ENCODE data around the gene PLPP1.

Gene PLPP1

GRCh38 chr5:55392669-55393068, 142.1 kb downstream of the PLPP1 start:
- DNase-seq (ENCODE audit: low read depth, low spot score) = no peak
- Histone ChIP-seq H3K36me3 (ENCODE audit: control insufficient read depth, insufficient read depth, low read length) (peaks cover 2% of the 10 kb centered on the region; the same call in 1 of the 2 replicates), H3K4me1 (ENCODE audit: control insufficient read depth, insufficient read depth, low read length) (no peaks in the 10 kb centered on the region), H3K9me3 (ENCODE audit: control insufficient read depth, insufficient read depth, low read length) (no peaks in the 10 kb centered on the region), H3K27me3 (ENCODE audit: control insufficient read depth, insufficient read depth, low read length) (no peaks in the 10 kb centered on the region), H3K4me3 (ENCODE audit: low read length) (no peak overlapping the region), H3K27ac (ENCODE audit: low read length) (no peak overlapping the region)
- WGBS (ENCODE audit: insufficient coverage, insufficient read length) = no CpG with 5 or more reads among the region's 1 CpG

GRCh38 chr5:55391707-55392106, 143.1 kb downstream of the PLPP1 start:
- no CpG with 5 or more reads among the region's 2 CpGs for WGBS (ENCODE audit: insufficient coverage, insufficient read length)
- Histone ChIP-seq H3K4me1 (ENCODE audit: control insufficient read depth, insufficient read depth, low read length) (no peaks in the 10 kb centered on the region), H3K36me3 (ENCODE audit: control insufficient read depth, insufficient read depth, low read length) (peaks cover 2% of the 10 kb centered on the region; the same call in 1 of the 2 replicates), H3K9me3 (ENCODE audit: control insufficient read depth, insufficient read depth, low read length) (no peaks in the 10 kb centered on the region), H3K27ac (ENCODE audit: low read length) (no peak overlapping the region), H3K27me3 (ENCODE audit: control insufficient read depth, insufficient read depth, low read length) (no peaks in the 10 kb centered on the region), H3K4me3 (ENCODE audit: low read length) (no peak overlapping the region)
- no peak for DNase-seq (ENCODE audit: low read depth, low spot score)

GRCh38 chr5:55387865-55388264, 146.9 kb downstream of the PLPP1 start:
- peaks cover 2% of the 10 kb centered on the region; the same call in 1 of the 2 replicates for H3K36me3 ChIP-seq (ENCODE audit: control insufficient read depth, insufficient read depth, low read length)
- no peaks in the 10 kb centered on the region for H3K9me3 ChIP-seq (ENCODE audit: control insufficient read depth, insufficient read depth, low read length)
- WGBS (ENCODE audit: insufficient coverage, insufficient read length) = no CpG with 5 or more reads among the region's 2 CpGs
- H3K27me3 ChIP-seq (ENCODE audit: control insufficient read depth, insufficient read depth, low read length) = no peaks in the 10 kb centered on the region
- H3K4me1 ChIP-seq (ENCODE audit: control insufficient read depth, insufficient read depth, low read length) = no peaks in the 10 kb centered on the region
- no peak for DNase-seq (ENCODE audit: low read depth, low spot score)
- no peak overlapping the region for H3K27ac ChIP-seq (ENCODE audit: low read length)
- no peak overlapping the region for H3K4me3 ChIP-seq (ENCODE audit: low read length)

GRCh38 chr5:55386356-55386755, 148.4 kb downstream of the PLPP1 start:
- Histone ChIP-seq H3K4me3 (ENCODE audit: low read length) (no peak overlapping the region), H3K36me3 (ENCODE audit: control insufficient read depth, insufficient read depth, low read length) (no peaks in the 10 kb centered on the region), H3K4me1 (ENCODE audit: control insufficient read depth, insufficient read depth, low read length) (no peaks in the 10 kb centered on the region), H3K27ac (ENCODE audit: low read length) (no peak overlapping the region), H3K27me3 (ENCODE audit: control insufficient read depth, insufficient read depth, low read length) (no peaks in the 10 kb centered on the region), H3K9me3 (ENCODE audit: control insufficient read depth, insufficient read depth, low read length) (no peaks in the 10 kb centered on the region)
- WGBS (ENCODE audit: insufficient coverage, insufficient read length) = no CpG with 5 or more reads among the region's 1 CpG
- no peak for DNase-seq (ENCODE audit: low read depth, low spot score)

GRCh38 chr5:55385846-55386245, 148.9 kb downstream of the PLPP1 start:
- Histone ChIP-seq H3K27me3 (ENCODE audit: control insufficient read depth, insufficient read depth, low read length) (no peaks in the 10 kb centered on the region), H3K36me3 (ENCODE audit: control insufficient read depth, insufficient read depth, low read length) (no peaks in the 10 kb centered on the region), H3K4me1 (ENCODE audit: control insufficient read depth, insufficient read depth, low read length) (no peaks in the 10 kb centered on the region), H3K4me3 (ENCODE audit: low read length) (no peak overlapping the region), H3K9me3 (ENCODE audit: control insufficient read depth, insufficient read depth, low read length) (no peaks in the 10 kb centered on the region), H3K27ac (ENCODE audit: low read length) (no peak overlapping the region)
- WGBS (ENCODE audit: insufficient coverage, insufficient read length) = no CpG with 5 or more reads among the region's 3 CpGs
- DNase-seq (ENCODE audit: low read depth, low spot score) = no peak

- Histone ChIP-seq H3K36me3 (ENCODE audit: control insufficient read depth, insufficient read depth, low read length) (no peaks in the 10 kb centered on the region; the same call in 1 of the 2 replicates), H3K9me3 (ENCODE audit: control insufficient read depth, insufficient read depth, low read length) (no peaks in the 10 kb centered on the region), H3K4me3 (ENCODE audit: low read length) (no peak overlapping the region), H3K27me3 (ENCODE audit: control insufficient read depth, insufficient read depth, low read length) (no peaks in the 10 kb centered on the region), H3K27ac (ENCODE audit: low read length) (no peak overlapping the region), H3K4me1 (ENCODE audit: control insufficient read depth, insufficient read depth, low read length) (no peaks in the 10 kb centered on the region)
- no peak for DNase-seq (ENCODE audit: low read depth, low spot score)
- no CpG with 5 or more reads among the region's 1 CpG for WGBS (ENCODE audit: insufficient coverage, insufficient read length)
Observed at GRCh38 chr5:55385227-55385626, 149.5 kb downstream of the PLPP1 start.

- H3K27me3 ChIP-seq (ENCODE audit: control insufficient read depth, insufficient read depth, low read length) = no peaks in the 10 kb centered on the region
- H3K36me3 ChIP-seq (ENCODE audit: control insufficient read depth, insufficient read depth, low read length) = peaks cover 5% of the 10 kb centered on the region; the same call in 1 of the 2 replicates
- WGBS (ENCODE audit: insufficient coverage, insufficient read length) = no CpG with 5 or more reads among the region's 2 CpGs
- H3K4me3 ChIP-seq (ENCODE audit: low read length) = no peak overlapping the region
- H3K4me1 ChIP-seq (ENCODE audit: control insufficient read depth, insufficient read depth, low read length) = no peaks in the 10 kb centered on the region
- DNase-seq (ENCODE audit: low read depth, low spot score) = no peak
- no peaks in the 10 kb centered on the region for H3K9me3 ChIP-seq (ENCODE audit: control insufficient read depth, insufficient read depth, low read length)
- no peak overlapping the region for H3K27ac ChIP-seq (ENCODE audit: low read length)
Observed at GRCh38 chr5:55384072-55384471, 150.7 kb downstream of the PLPP1 start.

- Histone ChIP-seq H3K36me3 (ENCODE audit: control insufficient read depth, insufficient read depth, low read length) (peaks cover 5% of the 10 kb centered on the region; the same call in 1 of the 2 replicates), H3K4me1 (ENCODE audit: control insufficient read depth, insufficient read depth, low read length) (no peaks in the 10 kb centered on the region), H3K4me3 (ENCODE audit: low read length) (no peak overlapping the region), H3K9me3 (ENCODE audit: control insufficient read depth, insufficient read depth, low read length) (no peaks in the 10 kb centered on the region), H3K27me3 (ENCODE audit: control insufficient read depth, insufficient read depth, low read length) (no peaks in the 10 kb centered on the region), H3K27ac (ENCODE audit: low read length) (no peak overlapping the region)
- no peak for DNase-seq (ENCODE audit: low read depth, low spot score)
Observed at GRCh38 chr5:55383254-55383653, 151.5 kb downstream of the PLPP1 start.

GRCh38 chr5:55377810-55378209, 157.0 kb downstream of the PLPP1 start:
- no peak overlapping the region for H3K27ac ChIP-seq (ENCODE audit: low read length)
- peaks cover 7% of the 10 kb centered on the region; the same call in 1 of the 2 replicates for H3K36me3 ChIP-seq (ENCODE audit: control insufficient read depth, insufficient read depth, low read length)
- no CpG with 5 or more reads among the region's 1 CpG for WGBS (ENCODE audit: insufficient coverage, insufficient read length)
- no peaks in the 10 kb centered on the region; the same call in 1 of the 2 replicates for H3K9me3 ChIP-seq (ENCODE audit: control insufficient read depth, insufficient read depth, low read length)
- no peak overlapping the region for H3K4me3 ChIP-seq (ENCODE audit: low read length)
- no peaks in the 10 kb centered on the region for H3K4me1 ChIP-seq (ENCODE audit: control insufficient read depth, insufficient read depth, low read length)
- DNase-seq (ENCODE audit: low read depth, low spot score) = no peak
- H3K27me3 ChIP-seq (ENCODE audit: control insufficient read depth, insufficient read depth, low read length) = no peaks in the 10 kb centered on the region

Measured in iPS DF 6.9 (cell line).